ENCODE measurements around the gene OGDH. TPM values are rescaled to one million over a fixed set of nuclear protein-coding genes. Genes with fewer than 3 reads are reported as not detected.
A peak's percentile ranks its signal among the peaks of the same experiment; 100 is the strongest.

Gene OGDH
- total and polyA plus RNA-seq, 2 of the 13 experiments (the other 11 are each of a cell fraction or from before 2014, with no cell fraction given), result 17.4 to 25.4 TPM

DNA sequence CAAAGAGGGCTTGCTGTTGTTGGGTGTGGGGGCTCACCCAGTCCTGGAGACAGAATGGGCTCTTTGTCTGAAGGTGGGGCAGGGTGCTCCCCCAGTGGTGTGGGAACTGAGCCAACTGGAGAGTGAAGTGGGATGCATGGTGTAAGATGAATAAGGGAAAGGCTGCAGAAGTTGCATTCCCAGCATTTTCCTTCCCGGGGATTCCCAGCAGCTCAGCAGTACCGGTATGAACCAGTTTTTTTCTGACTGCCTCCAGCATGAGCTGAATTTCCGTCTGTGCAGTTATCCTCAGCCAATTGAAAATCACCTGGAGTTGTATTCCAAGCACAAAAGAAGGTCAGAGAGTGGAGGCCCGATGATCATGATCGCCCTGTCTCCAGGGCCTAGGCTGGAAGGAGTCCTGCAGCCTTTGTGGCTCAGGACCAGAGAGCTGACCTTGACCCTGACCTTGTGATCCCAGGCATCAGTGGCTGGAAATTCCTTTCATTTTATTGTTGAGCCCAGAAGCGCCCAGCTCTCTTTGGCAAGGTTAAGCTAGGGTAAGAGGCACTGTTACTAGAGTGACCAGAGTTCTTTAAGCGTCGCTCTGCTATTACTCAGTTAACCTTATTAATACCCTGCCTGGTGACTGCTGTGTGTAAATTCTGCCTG lies 33.4 kb downstream of the OGDH start (continued):
- TF ChIP-seq, protein P1, sequence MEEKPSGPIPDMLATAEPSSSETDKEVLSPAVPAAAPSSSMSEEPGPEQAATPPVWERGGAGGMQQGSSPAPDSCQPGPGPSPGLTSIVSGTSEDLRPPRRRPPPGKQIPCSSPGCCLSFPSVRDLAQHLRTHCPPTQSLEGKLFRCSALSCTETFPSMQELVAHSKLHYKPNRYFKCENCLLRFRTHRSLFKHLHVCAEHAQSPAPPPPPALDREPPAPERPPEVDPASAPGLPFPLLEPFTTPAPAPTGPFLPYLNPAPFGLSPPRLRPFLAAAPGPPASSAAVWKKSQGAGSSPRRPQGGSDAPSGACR (CRISPR knock-in tag; IDR thresholded peaks at IDR 0.05), result no peak
- TF ChIP-seq, protein P2, sequence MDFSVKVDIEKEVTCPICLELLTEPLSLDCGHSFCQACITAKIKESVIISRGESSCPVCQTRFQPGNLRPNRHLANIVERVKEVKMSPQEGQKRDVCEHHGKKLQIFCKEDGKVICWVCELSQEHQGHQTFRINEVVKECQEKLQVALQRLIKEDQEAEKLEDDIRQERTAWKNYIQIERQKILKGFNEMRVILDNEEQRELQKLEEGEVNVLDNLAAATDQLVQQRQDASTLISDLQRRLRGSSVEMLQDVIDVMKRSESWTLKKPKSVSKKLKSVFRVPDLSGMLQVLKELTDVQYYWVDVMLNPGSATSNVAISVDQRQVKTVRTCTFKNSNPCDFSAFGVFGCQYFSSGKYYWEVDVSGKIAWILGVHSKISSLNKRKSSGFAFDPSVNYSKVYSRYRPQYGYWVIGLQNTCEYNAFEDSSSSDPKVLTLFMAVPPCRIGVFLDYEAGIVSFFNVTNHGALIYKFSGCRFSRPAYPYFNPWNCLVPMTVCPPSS (IDR thresholded peaks at IDR 0.05), result no peak
- TF ChIP-seq DMAP1 (CRISPR knock-in tag; IDR thresholded peaks at IDR 0.05) (no peak), ZNF354B (CRISPR knock-in tag; IDR thresholded peaks at IDR 0.05) (no peak), HNRNPL (IDR thresholded peaks at IDR 0.05; ENCODE audit: low read depth, low read length) (no peak), IRF2 (CRISPR knock-in tag; IDR thresholded peaks at IDR 0.05) (no peak), CC2D1A (CRISPR knock-in tag; IDR thresholded peaks at IDR 0.05) (no peak), MAFF (IDR thresholded peaks at IDR 0.05; ENCODE audit: low read depth, low read length) (0 out of 2 replicates have a peak, but pooled peaks have one; percentile 26), KLF16 (CRISPR knock-in tag; IDR thresholded peaks at IDR 0.05) (no peak), ZSCAN22 (CRISPR knock-in tag; IDR thresholded peaks at IDR 0.05) (peak; percentile 96), ZNF333 (CRISPR knock-in tag; IDR thresholded peaks at IDR 0.05; ENCODE audit: borderline replicate concordance) (no peak), DNMT1 (CRISPR knock-in tag; IDR thresholded peaks at IDR 0.05) (no peak), HMG20A (CRISPR knock-in tag; IDR thresholded peaks at IDR 0.05; ENCODE audit: borderline replicate concordance) (peak; percentile 65; the same call in 1 of the 2 replicates), ZFX (CRISPR knock-in tag; IDR thresholded peaks at IDR 0.05; ENCODE audit: low read depth) (peak; percentile 61), ESRRA (CRISPR knock-in tag; IDR thresholded peaks at IDR 0.05; ENCODE audit: low read depth) (0 out of 2 replicates have a peak, but pooled peaks have one; percentile 75), YEATS2 (CRISPR knock-in tag; IDR thresholded peaks at IDR 0.05; ENCODE audit: borderline replicate concordance) (no peak), HDAC2 (CRISPR knock-in tag; IDR thresholded peaks at IDR 0.05) (peak; percentile 64; the same call in 1 of the 2 replicates), TBL1XR1 (IDR thresholded peaks at IDR 0.05; ENCODE audit: borderline replicate concordance, low read length, partially characterized antibody) (peak; percentile 53), ZNF101 (CRISPR knock-in tag; IDR thresholded peaks at IDR 0.05; ENCODE audit: borderline replicate concordance, low read depth) (no peak)
- TF ChIP-seq, protein P3, sequence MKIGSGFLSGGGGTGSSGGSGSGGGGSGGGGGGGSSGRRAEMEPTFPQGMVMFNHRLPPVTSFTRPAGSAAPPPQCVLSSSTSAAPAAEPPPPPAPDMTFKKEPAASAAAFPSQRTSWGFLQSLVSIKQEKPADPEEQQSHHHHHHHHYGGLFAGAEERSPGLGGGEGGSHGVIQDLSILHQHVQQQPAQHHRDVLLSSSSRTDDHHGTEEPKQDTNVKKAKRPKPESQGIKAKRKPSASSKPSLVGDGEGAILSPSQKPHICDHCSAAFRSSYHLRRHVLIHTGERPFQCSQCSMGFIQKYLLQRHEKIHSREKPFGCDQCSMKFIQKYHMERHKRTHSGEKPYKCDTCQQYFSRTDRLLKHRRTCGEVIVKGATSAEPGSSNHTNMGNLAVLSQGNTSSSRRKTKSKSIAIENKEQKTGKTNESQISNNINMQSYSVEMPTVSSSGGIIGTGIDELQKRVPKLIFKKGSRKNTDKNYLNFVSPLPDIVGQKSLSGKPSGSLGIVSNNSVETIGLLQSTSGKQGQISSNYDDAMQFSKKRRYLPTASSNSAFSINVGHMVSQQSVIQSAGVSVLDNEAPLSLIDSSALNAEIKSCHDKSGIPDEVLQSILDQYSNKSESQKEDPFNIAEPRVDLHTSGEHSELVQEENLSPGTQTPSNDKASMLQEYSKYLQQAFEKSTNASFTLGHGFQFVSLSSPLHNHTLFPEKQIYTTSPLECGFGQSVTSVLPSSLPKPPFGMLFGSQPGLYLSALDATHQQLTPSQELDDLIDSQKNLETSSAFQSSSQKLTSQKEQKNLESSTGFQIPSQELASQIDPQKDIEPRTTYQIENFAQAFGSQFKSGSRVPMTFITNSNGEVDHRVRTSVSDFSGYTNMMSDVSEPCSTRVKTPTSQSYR (CRISPR knock-in tag; IDR thresholded peaks at IDR 0.05; ENCODE audit: borderline replicate concordance), result no peak
- TF ChIP-seq, protein P4, sequence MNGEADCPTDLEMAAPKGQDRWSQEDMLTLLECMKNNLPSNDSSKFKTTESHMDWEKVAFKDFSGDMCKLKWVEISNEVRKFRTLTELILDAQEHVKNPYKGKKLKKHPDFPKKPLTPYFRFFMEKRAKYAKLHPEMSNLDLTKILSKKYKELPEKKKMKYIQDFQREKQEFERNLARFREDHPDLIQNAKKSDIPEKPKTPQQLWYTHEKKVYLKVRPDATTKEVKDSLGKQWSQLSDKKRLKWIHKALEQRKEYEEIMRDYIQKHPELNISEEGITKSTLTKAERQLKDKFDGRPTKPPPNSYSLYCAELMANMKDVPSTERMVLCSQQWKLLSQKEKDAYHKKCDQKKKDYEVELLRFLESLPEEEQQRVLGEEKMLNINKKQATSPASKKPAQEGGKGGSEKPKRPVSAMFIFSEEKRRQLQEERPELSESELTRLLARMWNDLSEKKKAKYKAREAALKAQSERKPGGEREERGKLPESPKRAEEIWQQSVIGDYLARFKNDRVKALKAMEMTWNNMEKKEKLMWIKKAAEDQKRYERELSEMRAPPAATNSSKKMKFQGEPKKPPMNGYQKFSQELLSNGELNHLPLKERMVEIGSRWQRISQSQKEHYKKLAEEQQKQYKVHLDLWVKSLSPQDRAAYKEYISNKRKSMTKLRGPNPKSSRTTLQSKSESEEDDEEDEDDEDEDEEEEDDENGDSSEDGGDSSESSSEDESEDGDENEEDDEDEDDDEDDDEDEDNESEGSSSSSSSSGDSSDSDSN (CRISPR knock-in tag; IDR thresholded peaks at IDR 0.05), result no peak
- TF ChIP-seq, protein P5, sequence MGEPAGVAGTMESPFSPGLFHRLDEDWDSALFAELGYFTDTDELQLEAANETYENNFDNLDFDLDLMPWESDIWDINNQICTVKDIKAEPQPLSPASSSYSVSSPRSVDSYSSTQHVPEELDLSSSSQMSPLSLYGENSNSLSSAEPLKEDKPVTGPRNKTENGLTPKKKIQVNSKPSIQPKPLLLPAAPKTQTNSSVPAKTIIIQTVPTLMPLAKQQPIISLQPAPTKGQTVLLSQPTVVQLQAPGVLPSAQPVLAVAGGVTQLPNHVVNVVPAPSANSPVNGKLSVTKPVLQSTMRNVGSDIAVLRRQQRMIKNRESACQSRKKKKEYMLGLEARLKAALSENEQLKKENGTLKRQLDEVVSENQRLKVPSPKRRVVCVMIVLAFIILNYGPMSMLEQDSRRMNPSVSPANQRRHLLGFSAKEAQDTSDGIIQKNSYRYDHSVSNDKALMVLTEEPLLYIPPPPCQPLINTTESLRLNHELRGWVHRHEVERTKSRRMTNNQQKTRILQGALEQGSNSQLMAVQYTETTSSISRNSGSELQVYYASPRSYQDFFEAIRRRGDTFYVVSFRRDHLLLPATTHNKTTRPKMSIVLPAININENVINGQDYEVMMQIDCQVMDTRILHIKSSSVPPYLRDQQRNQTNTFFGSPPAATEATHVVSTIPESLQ (CRISPR knock-in tag; conservative IDR thresholded peaks at IDR 0.05), result no peak
